HG03108 (cell line): ENCODE data around the gene SUPT20H.
"Not testable (repeated sequence)": the region's sequence is repeated elsewhere in the genome, so short reads cannot be mapped to it uniquely, and the experiment has no call there.

Experiments used
- ATAC-seq: cut with Tn5 transposase; IDR thresholded peaks from one replicate; pipeline ENCODE4 v1.9.1; 2021; ENCODE audit warnings: moderate library complexity; ENCODE audit not compliant: unreplicated experiment

SUPT20H gene

GRCh38 chr13:37070145-37070695 is 10.7 kb upstream of the SUPT20H start:
- no peak for ATAC-seq

GRCh38 chr13:37069597-37070103 is 10.2 kb upstream of the SUPT20H start:
- ATAC-seq = no peak

- no peak for ATAC-seq
Observed at GRCh38 chr13:37068962-37069361, 9.5 kb upstream of the SUPT20H start.

DNA sequence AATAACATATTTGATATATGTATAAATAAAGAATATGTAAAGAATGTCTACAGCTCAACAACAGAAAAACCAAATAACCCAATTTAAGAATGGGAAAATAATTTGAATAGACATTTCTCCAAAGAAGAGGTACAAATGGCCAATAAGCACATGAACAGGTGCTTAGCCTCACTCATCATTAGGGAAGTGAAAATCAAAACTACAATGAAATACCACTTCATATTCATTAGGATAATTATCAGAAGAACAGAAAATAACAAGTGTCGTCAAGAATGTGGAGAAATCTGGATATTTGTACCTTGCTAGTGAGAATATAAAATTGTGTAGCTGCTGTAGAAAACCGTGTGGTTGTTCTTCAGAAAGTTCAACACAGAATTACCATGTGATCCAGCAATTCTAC is 8.4 kb upstream of the SUPT20H start:
- no peak for ATAC-seq

- no peak for ATAC-seq
Observed at GRCh38 chr13:37065890-37066526, 6.5 kb upstream of the SUPT20H start.

GRCh38 chr13:37059848-37060192 is 332 bp upstream of the SUPT20H start:
- ATAC-seq = peak; percentile 15

GRCh38 chr13:37056228-37056627 is 3.3 kb downstream of the SUPT20H start:
- ATAC-seq = not testable (repeated sequence)

GRCh38 chr13:37053111-37053510 is 6.4 kb downstream of the SUPT20H start:
- ATAC-seq = not testable (repeated sequence)

- ATAC-seq = no peak
Observed at GRCh38 chr13:37049810-37050209, 9.7 kb downstream of the SUPT20H start.

- no peak for ATAC-seq
Observed at GRCh38 chr13:37047846-37048245, 11.6 kb downstream of the SUPT20H start.

DNA sequence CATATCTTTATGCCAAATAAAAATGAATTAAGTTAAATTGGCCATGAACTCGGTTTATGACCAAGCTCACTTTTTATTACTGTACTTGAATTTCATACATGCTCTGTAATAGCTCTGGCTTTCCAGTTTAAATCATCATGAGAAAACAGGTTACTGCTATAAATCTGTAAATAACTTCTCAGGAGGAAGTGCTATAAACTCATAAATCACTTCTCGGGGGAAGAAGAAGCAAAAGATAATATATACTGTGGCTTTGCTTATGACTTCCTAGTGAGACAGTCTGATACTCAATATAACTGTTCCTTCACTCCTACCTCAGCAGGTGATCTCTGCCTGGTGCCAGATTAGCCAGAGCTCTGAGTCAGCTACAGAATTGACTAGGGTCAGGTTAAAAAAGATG is 12.5 kb downstream of the SUPT20H start:
- ATAC-seq = no peak

- ATAC-seq = no peak
Observed at GRCh38 chr13:37046062-37046461, 13.4 kb downstream of the SUPT20H start.

- no peak for ATAC-seq
Observed at GRCh38 chr13:37040789-37041188, 18.7 kb downstream of the SUPT20H start.

- ATAC-seq = no peak
Observed at GRCh38 chr13:37039896-37040295, 19.6 kb downstream of the SUPT20H start.

DNA sequence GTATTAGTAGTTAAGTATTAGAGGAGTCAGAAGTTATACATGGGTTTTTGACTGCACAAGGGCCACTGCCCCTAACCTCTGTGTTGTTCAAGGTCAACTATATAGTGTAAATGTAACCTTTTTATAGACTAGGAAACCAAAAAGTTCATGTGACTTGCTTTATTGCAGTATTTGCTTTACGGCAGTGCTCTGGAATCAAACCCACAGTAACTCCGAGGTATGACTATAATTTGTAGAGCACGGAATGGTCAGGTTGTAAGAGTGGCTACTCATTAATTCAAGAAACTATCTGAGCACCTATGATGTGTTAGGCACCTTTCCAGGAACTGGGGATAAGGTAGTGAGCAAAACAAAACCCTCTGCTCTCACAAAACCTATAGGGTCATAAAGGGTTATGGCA is 22.2 kb downstream of the SUPT20H start:
- no peak for ATAC-seq

- no peak for ATAC-seq
Observed at GRCh38 chr13:37029617-37030016, 29.9 kb downstream of the SUPT20H start.

- no peak for ATAC-seq
Observed at GRCh38 chr13:37027639-37028038, 31.8 kb downstream of the SUPT20H start.

- ATAC-seq = no peak
Observed at GRCh38 chr13:37026771-37027170, 32.7 kb downstream of the SUPT20H start.

GRCh38 chr13:37023871-37024270 is 35.6 kb downstream of the SUPT20H start:
- ATAC-seq = no peak

DNA sequence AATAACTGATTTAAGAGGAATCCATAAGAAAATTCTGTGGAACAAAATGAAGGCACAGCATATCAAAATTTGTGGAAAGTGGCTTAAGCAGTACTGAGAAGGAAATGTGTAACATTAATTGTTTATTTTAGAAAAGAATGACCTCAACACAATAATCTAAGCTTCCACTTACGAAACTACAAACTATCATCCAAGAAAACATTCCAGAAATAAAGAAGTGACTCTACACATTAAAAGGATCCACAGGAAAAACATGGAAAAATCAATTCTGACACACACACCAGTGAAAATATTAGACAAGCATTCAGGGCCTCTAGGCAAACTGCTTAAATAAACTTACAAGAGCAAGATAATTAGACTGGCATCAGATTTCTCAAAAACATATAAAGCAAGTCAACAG is 44.9 kb downstream of the SUPT20H start:
- ATAC-seq = no peak

GRCh38 chr13:37011788-37012187 is 47.7 kb downstream of the SUPT20H start:
- ATAC-seq = no peak

GRCh38 chr13:37011002-37011401 is 48.5 kb downstream of the SUPT20H start:
- no peak for ATAC-seq

DNA sequence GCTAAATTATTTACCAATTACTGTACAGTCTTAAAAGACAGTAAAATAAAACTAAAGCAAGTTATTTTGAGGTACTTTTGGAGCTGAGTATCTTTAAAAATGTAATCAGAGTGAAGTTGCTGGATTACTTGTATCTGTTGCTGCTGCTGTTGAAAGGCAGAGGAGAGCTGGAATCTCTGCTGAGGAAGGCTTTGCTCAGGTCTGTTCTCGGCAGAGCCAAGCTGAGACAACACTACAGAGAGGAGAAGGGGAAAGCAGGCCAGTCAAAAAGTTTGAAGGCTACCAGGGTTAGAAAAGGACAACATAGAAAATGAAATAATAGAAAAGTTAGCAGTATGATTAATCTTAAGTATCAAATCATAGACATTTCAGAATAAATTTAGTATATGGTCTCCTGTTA is 49.1 kb downstream of the SUPT20H start:
- ATAC-seq = no peak
